HFFc6 (cell line): ENCODE data around the gene TTC21A. TPM values are rescaled to one million over a fixed set of nuclear protein-coding genes. Genes with fewer than 3 reads are reported as not detected.
A peak's percentile ranks its signal among the peaks of the same experiment; 100 is the strongest.
"Not testable (repeated sequence)": the region's sequence is repeated elsewhere in the genome, so short reads cannot be mapped to it uniquely, and the experiment has no call there.

Experiments used
- DNase-seq: peaks from one replicate; pipeline ENCODE4 v3.0.0-alpha.2; 2018
- H3K27ac Mint-ChIP-seq: 2 replicates; pipeline ENCODE4 v1.8.0; 2020; ENCODE audit warnings: mild to moderate bottlenecking, mixed read lengths
- H3K27me3 Mint-ChIP-seq: 2 replicates; pipeline ENCODE4 v1.8.0; 2021; ENCODE audit warnings: mild to moderate bottlenecking, moderate library complexity, mixed read lengths; ENCODE audit not compliant: insufficient read depth
- H3K36me3 Mint-ChIP-seq: 2 replicates; pipeline ENCODE4 v1.8.0; 2021; ENCODE audit warnings: low read depth, mixed read lengths
- H3K4me1 Mint-ChIP-seq: 2 replicates; pipeline ENCODE4 v1.8.0; 2020; ENCODE audit warnings: low read depth, mixed read lengths
- H3K4me3 Mint-ChIP-seq: 2 replicates; pipeline ENCODE4 v1.8.0; 2020; ENCODE audit warnings: mild to moderate bottlenecking, moderate library complexity, mixed read lengths
- H3K9me3 Mint-ChIP-seq: 2 replicates; pipeline ENCODE4 v1.8.0; 2020; ENCODE audit warnings: mild to moderate bottlenecking, mixed read lengths
- long read RNA-seq: library from polyadenylated mRNA; unstranded; transcript quantifications from one replicate; pipeline ENCODE4 v2.0.0, GENCODE V29; 2019
- total RNA-seq, 6 experiments: library from RNA; stranded (reverse); fragmentation: NEBNext Ultra II Directional; extraction: Animal tissue kit (Norgen Biotek cat#: 25700); gene quantifications; 2 replicates in 1 of 6; 3 replicates in 5 of 6; pipeline ENCODE4 v1.2.3, GENCODE V29; 2021
- TF ChIP-seq, protein P1 (sequence below): fragments of 200-600 bp; sonication (generic); IDR thresholded peaks from 2 replicates; pipeline ENCODE4 v1.5.0; 2021; ENCODE audit warnings: antibody characterized with exemption, mild to moderate bottlenecking

Gene TTC21A, protein sequence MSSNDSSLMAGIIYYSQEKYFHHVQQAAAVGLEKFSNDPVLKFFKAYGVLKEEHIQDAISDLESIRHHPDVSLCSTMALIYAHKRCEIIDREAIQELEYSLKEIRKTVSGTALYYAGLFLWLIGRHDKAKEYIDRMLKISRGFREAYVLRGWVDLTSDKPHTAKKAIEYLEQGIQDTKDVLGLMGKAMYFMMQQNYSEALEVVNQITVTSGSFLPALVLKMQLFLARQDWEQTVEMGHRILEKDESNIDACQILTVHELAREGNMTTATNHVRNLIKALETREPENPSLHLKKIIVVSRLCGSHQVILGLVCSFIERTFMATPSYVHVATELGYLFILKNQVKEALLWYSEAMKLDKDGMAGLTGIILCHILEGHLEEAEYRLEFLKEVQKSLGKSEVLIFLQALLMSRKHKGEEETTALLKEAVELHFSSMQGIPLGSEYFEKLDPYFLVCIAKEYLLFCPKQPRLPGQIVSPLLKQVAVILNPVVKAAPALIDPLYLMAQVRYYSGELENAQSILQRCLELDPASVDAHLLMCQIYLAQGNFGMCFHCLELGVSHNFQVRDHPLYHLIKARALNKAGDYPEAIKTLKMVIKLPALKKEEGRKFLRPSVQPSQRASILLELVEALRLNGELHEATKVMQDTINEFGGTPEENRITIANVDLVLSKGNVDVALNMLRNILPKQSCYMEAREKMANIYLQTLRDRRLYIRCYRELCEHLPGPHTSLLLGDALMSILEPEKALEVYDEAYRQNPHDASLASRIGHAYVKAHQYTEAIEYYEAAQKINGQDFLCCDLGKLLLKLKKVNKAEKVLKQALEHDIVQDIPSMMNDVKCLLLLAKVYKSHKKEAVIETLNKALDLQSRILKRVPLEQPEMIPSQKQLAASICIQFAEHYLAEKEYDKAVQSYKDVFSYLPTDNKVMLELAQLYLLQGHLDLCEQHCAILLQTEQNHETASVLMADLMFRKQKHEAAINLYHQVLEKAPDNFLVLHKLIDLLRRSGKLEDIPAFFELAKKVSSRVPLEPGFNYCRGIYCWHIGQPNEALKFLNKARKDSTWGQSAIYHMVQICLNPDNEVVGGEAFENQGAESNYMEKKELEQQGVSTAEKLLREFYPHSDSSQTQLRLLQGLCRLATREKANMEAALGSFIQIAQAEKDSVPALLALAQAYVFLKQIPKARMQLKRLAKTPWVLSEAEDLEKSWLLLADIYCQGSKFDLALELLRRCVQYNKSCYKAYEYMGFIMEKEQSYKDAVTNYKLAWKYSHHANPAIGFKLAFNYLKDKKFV (N-terminal part only)
- 1 to 10 TPM in 5 of 6 experiments, under 1 TPM in 1; 0.91 to 2.2 (median 1.8) TPM for total RNA-seq
- long read RNA-seq, partial matches to known transcripts = 1 of 1 reads
- long read RNA-seq, other reads (novel, unspliced or antisense) = 0 of 1 reads

- Mint-ChIP-seq H3K4me1 (peaks cover 31% of the 10 kb centered on the region), H3K36me3 (no peaks in the 10 kb centered on the region; the same call in 1 of the 2 replicates), H3K9me3 (no peaks in the 10 kb centered on the region), H3K27me3 (no peaks in the 10 kb centered on the region; the same call in 1 of the 2 replicates), H3K4me3 (peak within 1 kb of the TSS; percentile 98), H3K27ac (peak within 1 kb of the TSS; percentile 96)
- TF ChIP-seq, protein P1, sequence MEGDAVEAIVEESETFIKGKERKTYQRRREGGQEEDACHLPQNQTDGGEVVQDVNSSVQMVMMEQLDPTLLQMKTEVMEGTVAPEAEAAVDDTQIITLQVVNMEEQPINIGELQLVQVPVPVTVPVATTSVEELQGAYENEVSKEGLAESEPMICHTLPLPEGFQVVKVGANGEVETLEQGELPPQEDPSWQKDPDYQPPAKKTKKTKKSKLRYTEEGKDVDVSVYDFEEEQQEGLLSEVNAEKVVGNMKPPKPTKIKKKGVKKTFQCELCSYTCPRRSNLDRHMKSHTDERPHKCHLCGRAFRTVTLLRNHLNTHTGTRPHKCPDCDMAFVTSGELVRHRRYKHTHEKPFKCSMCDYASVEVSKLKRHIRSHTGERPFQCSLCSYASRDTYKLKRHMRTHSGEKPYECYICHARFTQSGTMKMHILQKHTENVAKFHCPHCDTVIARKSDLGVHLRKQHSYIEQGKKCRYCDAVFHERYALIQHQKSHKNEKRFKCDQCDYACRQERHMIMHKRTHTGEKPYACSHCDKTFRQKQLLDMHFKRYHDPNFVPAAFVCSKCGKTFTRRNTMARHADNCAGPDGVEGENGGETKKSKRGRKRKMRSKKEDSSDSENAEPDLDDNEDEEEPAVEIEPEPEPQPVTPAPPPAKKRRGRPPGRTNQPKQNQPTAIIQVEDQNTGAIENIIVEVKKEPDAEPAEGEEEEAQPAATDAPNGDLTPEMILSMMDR = 0 out of 2 replicates have a peak, but pooled peaks have one; percentile 7
- peak; percentile 85 for DNase-seq
Observed at GRCh38 chr3:39107388-39108199, at the start of gene TTC21A, which contains the start of gene GORASP1. Gene TTC21A, plus strand, starts transcription at chr3:39107680. Its CDS starts 158 bp downstream, at chr3:39107838. Gene GORASP1, minus strand, starts transcription at chr3:39107627. Its CDS starts 86 bp downstream, at chr3:39107541.

GRCh38 chr3:39061228-39061627, 46.3 kb upstream of the TTC21A start:
- H3K36me3 Mint-ChIP-seq, H3K4me3 Mint-ChIP-seq, H3K27ac Mint-ChIP-seq, DNase-seq, H3K9me3 Mint-ChIP-seq, H3K27me3 Mint-ChIP-seq: not testable (repeated sequence)
- H3K4me1 Mint-ChIP-seq = peaks cover 55% of the 10 kb centered on the region

- peak overlapping the region; percentile 12; the same call in 1 of the 2 replicates for H3K27ac Mint-ChIP-seq
- H3K27me3 Mint-ChIP-seq = no peaks in the 10 kb centered on the region; the same call in 1 of the 2 replicates
- peaks cover under 1% of the 10 kb centered on the region; the same call in 1 of the 2 replicates for H3K36me3 Mint-ChIP-seq
- H3K4me3 Mint-ChIP-seq = no peak overlapping the region
- peaks cover 46% of the 10 kb centered on the region for H3K4me1 Mint-ChIP-seq
- H3K9me3 Mint-ChIP-seq = no peaks in the 10 kb centered on the region
- no peak for DNase-seq
- TF ChIP-seq, protein P1 = no peak
Observed at GRCh38 chr3:39062180-39062579, 45.3 kb upstream of the TTC21A start.

GRCh38 chr3:39063143-39063542, 44.3 kb upstream of the TTC21A start:
- TF ChIP-seq, protein P1 = no peak
- Mint-ChIP-seq H3K9me3 (no peaks in the 10 kb centered on the region), H3K27me3 (no peaks in the 10 kb centered on the region; the same call in 1 of the 2 replicates), H3K36me3 (peaks cover 7% of the 10 kb centered on the region), H3K4me1 (peaks cover 51% of the 10 kb centered on the region), H3K27ac (no peak overlapping the region), H3K4me3 (no peak overlapping the region)
- DNase-seq = no peak

DNA sequence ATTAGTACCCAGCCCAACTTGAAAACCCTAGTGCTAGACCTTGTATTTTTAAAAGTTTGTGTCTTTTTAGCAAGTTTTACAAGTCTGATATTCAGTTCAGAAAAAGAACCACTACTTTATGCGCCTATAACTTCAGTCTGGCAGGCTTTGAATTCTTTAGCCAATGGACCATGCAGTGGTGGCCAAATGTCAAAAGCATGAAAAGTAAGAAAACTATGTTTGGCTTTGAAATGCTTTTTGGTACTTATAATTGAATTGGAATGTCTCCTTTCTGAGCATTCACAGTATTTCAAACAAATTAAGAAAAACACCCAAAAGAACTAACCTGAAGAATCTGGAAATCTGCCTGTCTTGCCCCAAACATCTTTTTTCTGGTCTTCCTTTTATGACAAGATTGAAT, 42.8 kb upstream of the TTC21A start:
- Mint-ChIP-seq H3K4me3 (no peak overlapping the region), H3K36me3 (peaks cover 7% of the 10 kb centered on the region), H3K27ac (peak overlapping the region; percentile 55), H3K4me1 (peaks cover 42% of the 10 kb centered on the region), H3K27me3 (no peaks in the 10 kb centered on the region; the same call in 1 of the 2 replicates), H3K9me3 (no peaks in the 10 kb centered on the region)
- peak; percentile 63 for DNase-seq
- TF ChIP-seq, protein P1 = no peak
